T-cell (primary cell): Measurements from ENCODE around the gene CNTNAP4. TPM values are rescaled to one million over a fixed set of nuclear protein-coding genes. Genes with fewer than 3 reads are reported as not detected.

Experiments
- ATAC-seq, 4 experiments: fragments of 200-7000 bp in 3 of 4; fragments of 150-1000 bp in 1 of 4; cut with Tn5 transposase; replicated peaks in 1 of 4; 1 replicate in 3 of 4; 2 replicates in 1 of 4; pipeline ENCODE4 v1.10.0; 2021; ENCODE audit warnings: moderate library complexity in 3 of 4, mild to moderate bottlenecking in 2 of 4, moderate number of reproducible peaks in 1 of 4
- CTCF ChIA-PET, 2 donors: fragments of 300-600 bp; sonication (Branson Sonifier 250); formaldehyde crosslinking; loops; one replicate each; lab custom pipeline; 2022; ENCODE audit warnings: antibody characterized with exemption in 2 of 2; lab: Charles Lee
- POLR2A ChIA-PET, 2 donors: fragments of 300-600 bp; sonication (Branson Sonifier 250); formaldehyde crosslinking; loops; one replicate each; lab custom pipeline; 2022; ENCODE audit warnings: antibody characterized with exemption in 2 of 2; lab: Charles Lee
- DNase-seq, 35 experiments: peaks; one replicate each; pipeline versions ENCODE4 v3.0.0 to v3.0.0-alpha.2; 2013 to 2023
- H3K27ac ChIP-seq: one replicate; pipeline ENCODE4 v1.5.1; 2013; ENCODE audit warnings: low read length
- H3K27me3 ChIP-seq, 2 experiments: replicated peaks in 1 of 2; 1 replicate in 1 of 2; 2 replicates in 1 of 2; pipeline versions ENCODE4 v1.6.1 to v1.7.0; 2013; ENCODE audit warnings: low read length in 1 of 2, mixed read lengths in 1 of 2; ENCODE audit not compliant: control insufficient read depth in 2 of 2, insufficient read depth in 2 of 2; ENCODE audit errors: extremely low read depth in 1 of 2
- H3K36me3 ChIP-seq, 2 donors: 1 replicate in 1 of 2; 2 replicates in 1 of 2; pipeline versions ENCODE4 v1.6.1 to v1.7.0; 2013; ENCODE audit warnings: low read length in 1 of 2; ENCODE audit not compliant: control insufficient read depth in 2 of 2, insufficient read depth in 1 of 2; ENCODE audit errors: extremely low read depth in 1 of 2
- H3K4me1 ChIP-seq, 2 experiments: 1 replicate in 1 of 2; 2 replicates in 1 of 2; pipeline versions ENCODE4 v1.6.1 to v1.7.0; 2013; ENCODE audit warnings: low read length in 2 of 2, mixed read lengths in 1 of 2; ENCODE audit not compliant: insufficient read depth in 2 of 2, control insufficient read depth in 1 of 2; ENCODE audit errors: extremely low read depth in 1 of 2
- H3K4me3 ChIP-seq, 2 donors: 1 replicate in 1 of 2; 2 replicates in 1 of 2; pipeline versions ENCODE4 v1.5.1 to v1.7.0; 2013; ENCODE audit warnings: mild to moderate bottlenecking in 2 of 2, low read length in 1 of 2, moderate library complexity in 1 of 2; ENCODE audit not compliant: control insufficient read depth in 1 of 2; ENCODE audit errors: extremely low read depth in 1 of 2
- H3K9me3 ChIP-seq: 2 replicates; pipeline ENCODE4 v1.7.0; 2013
- H3K27ac Mint-ChIP-seq, 2 donors: one replicate each; pipeline ENCODE4 v1.8.0; 2020 to 2021; ENCODE audit warnings: mild to moderate bottlenecking in 2 of 2, mixed read lengths in 2 of 2
- H3K27me3 Mint-ChIP-seq, 2 donors: one replicate each; pipeline ENCODE4 v1.8.0; 2021 to 2022; ENCODE audit warnings: mixed read lengths in 2 of 2
- H3K36me3 Mint-ChIP-seq: one replicate; pipeline ENCODE4 v1.8.0; 2021; ENCODE audit warnings: mixed read lengths
- H3K4me1 Mint-ChIP-seq, 3 donors: one replicate each; pipeline ENCODE4 v1.8.0; 2020 to 2022; ENCODE audit warnings: mixed read lengths in 3 of 3, mild to moderate bottlenecking in 1 of 3
- H3K4me3 Mint-ChIP-seq, 3 donors: one replicate each; pipeline ENCODE4 v1.8.0; 2020 to 2022; ENCODE audit warnings: mild to moderate bottlenecking in 3 of 3, mixed read lengths in 3 of 3, moderate library complexity in 3 of 3
- H3K9me3 Mint-ChIP-seq, 3 donors: one replicate each; pipeline ENCODE4 v1.8.0; 2020 to 2022; ENCODE audit warnings: mixed read lengths in 3 of 3
- WGBS: methylation state at CpG from one replicate; pipeline ENCODE4 v1.1.5; 2013; ENCODE audit warnings: missing lambda C conversion rate; ENCODE audit not compliant: insufficient coverage; 5-methylcytosine and 5-hydroxymethylcytosine counted together
- total RNA-seq, 35 experiments: library from RNA in 6 of 35; stranded (reverse) in 6 of 35; fragments of 120-200 nt in 1 of 35; gene quantifications; one replicate each; pipeline versions ENCODE4 v1.2.1 to v1.2.4 and lab custom pipeline; 2013 to 2026

The CNTNAP4 gene
- total RNA-seq = not detected
- not detected for total RNA-seq (2013)
- total RNA-seq (lab: John Stamatoyannopoulos, UW) = 0 to 0.06 (median 0) reads per million in 29 experiments

DNA sequence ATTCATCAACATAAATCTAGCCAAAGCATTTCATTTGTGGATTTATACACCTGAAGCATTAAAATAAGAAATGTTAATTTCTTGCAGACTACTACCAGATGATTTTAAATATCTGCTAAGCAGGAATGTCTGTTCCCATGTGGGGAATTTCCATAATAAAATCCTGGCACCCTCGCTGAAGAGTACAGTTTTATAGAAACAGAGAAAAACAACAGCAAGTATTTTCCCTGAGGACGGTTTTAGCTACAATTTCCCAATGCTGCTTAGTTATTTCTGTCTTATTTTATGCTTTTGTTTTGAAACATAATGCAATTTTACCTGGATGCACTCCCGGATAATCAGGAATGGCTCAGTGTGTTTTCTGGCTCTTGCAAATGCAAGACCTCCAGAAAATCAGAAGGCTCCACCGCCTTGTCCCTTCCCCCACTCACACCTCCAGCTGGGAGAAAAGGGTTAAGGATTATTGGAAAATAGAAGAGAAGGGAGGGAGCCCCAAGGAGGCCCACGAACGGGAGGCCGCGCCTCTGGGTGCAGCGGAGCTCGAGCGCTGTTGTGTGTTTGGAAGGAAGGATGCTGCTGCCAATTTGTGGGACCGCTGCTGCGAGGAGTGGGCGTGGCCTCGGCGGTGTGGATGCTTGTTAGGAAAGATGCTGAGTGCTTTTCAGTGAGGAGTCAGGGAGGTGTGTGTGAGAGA lies at the start of gene CNTNAP4:
CNTNAP4 (plus strand) TSS at position 657 of the 694 bp plus-strand sequence. CDS start 262 bp downstream, outside the sequence.
- POLR2A ChIA-PET = no interaction called here
- H3K4me3 Mint-ChIP-seq = no peak within 1 kb of the TSS
- WGBS = 5% methylated on average over 12 of the region's 16 CpGs

DNA sequence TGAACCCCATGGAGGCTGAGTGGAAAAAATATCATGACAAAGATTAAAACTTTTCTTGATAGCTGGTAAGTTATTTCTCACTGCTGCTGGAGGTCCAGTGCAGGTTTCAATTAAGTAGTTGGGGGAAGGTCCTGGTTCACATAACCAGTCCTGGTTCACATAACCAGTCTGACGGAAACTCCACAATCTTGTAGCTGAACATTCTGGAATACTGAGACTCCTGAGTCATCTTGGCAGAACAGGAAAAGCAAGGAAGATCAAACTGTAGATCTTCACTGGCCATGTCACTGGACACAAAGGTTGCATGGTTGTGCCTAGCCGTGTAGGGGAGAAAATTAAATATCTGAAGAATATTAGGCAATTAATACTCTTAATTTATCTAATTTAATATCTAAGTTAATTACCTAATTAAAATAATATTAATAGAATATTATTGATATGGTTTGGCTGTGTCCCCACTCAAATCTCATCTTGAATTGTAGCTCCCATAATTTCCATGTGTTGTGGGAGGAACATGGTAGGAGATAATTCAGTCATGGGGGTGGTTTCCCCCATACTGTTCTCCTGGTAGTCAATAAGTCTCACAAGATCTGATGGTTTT lies 48.6 kb upstream of the CNTNAP4 start:
- H3K27me3 ChIP-seq = no peaks in the 10 kb centered on the region
- POLR2A ChIA-PET = no interaction called here
- Mint-ChIP-seq H3K27me3 (no peaks in the 10 kb centered on the region), H3K4me3 (no peak overlapping the region), H3K9me3 (peaks cover 5 to 13% (median 13%) of the 10 kb centered on the region in 3 donors), H3K36me3 (no peaks in the 10 kb centered on the region), H3K4me1 (no peaks in the 10 kb centered on the region), H3K27ac (no peak overlapping the region)
- ATAC-seq (no peak), DNase-seq (no peak)
- CTCF ChIA-PET = no interaction called here
- H3K4me1 ChIP-seq = no peaks in the 10 kb centered on the region
- H3K36me3 ChIP-seq = no peaks in the 10 kb centered on the region
- 100% methylated on average over 1 of the region's 2 CpGs for WGBS
- no peak overlapping the region for H3K27ac ChIP-seq
- no peak overlapping the region for H3K4me3 ChIP-seq
- no peaks in the 10 kb centered on the region for H3K9me3 ChIP-seq

More for the DNA sequence above, at the start of gene CNTNAP4:
- no peak within 1 kb of the TSS for H3K27ac ChIP-seq
- H3K27me3 ChIP-seq = no peaks in the 10 kb centered on the region
- CTCF ChIA-PET = no interaction called here
- Mint-ChIP-seq H3K9me3 (peaks cover 3 to 13% (median 6%) of the 10 kb centered on the region in 3 donors), H3K4me1 (no peaks in the 10 kb centered on the region), H3K27me3 (peaks cover 1 to 7% of the 10 kb centered on the region in 2 donors), H3K27ac (no peak within 1 kb of the TSS), H3K36me3 (no peaks in the 10 kb centered on the region)
- ATAC-seq = no peak
- no peaks in the 10 kb centered on the region for H3K9me3 ChIP-seq
- no peaks in the 10 kb centered on the region for H3K36me3 ChIP-seq
- H3K4me1 ChIP-seq = no peaks in the 10 kb centered on the region
- DNase-seq = no peak
- H3K4me3 ChIP-seq = no peak within 1 kb of the TSS

DNA sequence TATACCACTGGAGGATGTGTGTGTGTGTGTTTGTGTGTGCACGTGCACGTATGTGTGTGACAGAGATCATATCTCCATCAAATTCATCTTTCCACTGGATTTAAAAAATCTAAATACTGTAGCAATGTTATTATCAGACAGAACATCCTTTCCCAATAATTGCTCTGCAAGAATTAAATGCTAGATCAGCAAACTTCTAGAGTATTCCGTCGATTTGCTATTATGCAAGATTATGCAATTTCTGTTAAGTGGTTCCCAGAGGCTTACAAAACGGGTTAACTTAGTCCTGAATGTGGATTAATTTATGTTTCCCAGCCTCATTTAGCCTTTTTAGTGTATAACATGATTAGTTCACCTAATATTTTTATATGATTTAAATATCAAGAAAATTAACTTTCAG lies 44.5 kb upstream of the CNTNAP4 start:
- Mint-ChIP-seq H3K4me3 (no peak overlapping the region), H3K9me3 (peaks cover 9 to 17% (median 13%) of the 10 kb centered on the region in 3 donors), H3K4me1 (no peaks in the 10 kb centered on the region), H3K27ac (no peak overlapping the region), H3K36me3 (no peaks in the 10 kb centered on the region), H3K27me3 (no peaks in the 10 kb centered on the region)
- H3K27me3 ChIP-seq = no peaks in the 10 kb centered on the region
- no peaks in the 10 kb centered on the region for H3K36me3 ChIP-seq
- H3K9me3 ChIP-seq = no peaks in the 10 kb centered on the region
- H3K4me1 ChIP-seq = no peaks in the 10 kb centered on the region
- no peak overlapping the region for H3K27ac ChIP-seq
- no peak overlapping the region for H3K4me3 ChIP-seq
- CTCF ChIA-PET = no interaction called here
- POLR2A ChIA-PET = no interaction called here
- no peak for ATAC-seq
- no CpG with 5 or more reads among the region's 5 CpGs for WGBS
- no peak for DNase-seq

- no peak overlapping the region for H3K4me3 ChIP-seq
- Mint-ChIP-seq H3K4me1 (no peaks in the 10 kb centered on the region), H3K4me3 (no peak overlapping the region), H3K9me3 (peaks cover 4 to 8% (median 8%) of the 10 kb centered on the region in 3 donors), H3K36me3 (no peaks in the 10 kb centered on the region), H3K27ac (no peak overlapping the region), H3K27me3 (no peaks in the 10 kb centered on the region)
- no peaks in the 10 kb centered on the region for H3K36me3 ChIP-seq
- H3K4me1 ChIP-seq = no peaks in the 10 kb centered on the region
- no peaks in the 10 kb centered on the region for H3K9me3 ChIP-seq
- CTCF ChIA-PET = no interaction called here
- POLR2A ChIA-PET = interaction anchor here in 1 of 2 donors (0.5 kb wide), 1 partner anchor 15 kb away, joined by 3 read pairs; no protein-coding TSS in a partner anchor
- ATAC-seq (no peak), DNase-seq (no peak)
- H3K27ac ChIP-seq = no peak overlapping the region
- 92% methylated on average over 21 of the region's 23 CpGs for WGBS
- H3K27me3 ChIP-seq = no peaks in the 10 kb centered on the region
These were observed 42.2 kb upstream of the CNTNAP4 start for GRCh38 chr16:76235025-76235424.

GRCh38 chr16:76235426-76235825 lies 41.8 kb upstream of the CNTNAP4 start:
- no peak overlapping the region for H3K27ac ChIP-seq
- no peak overlapping the region for H3K4me3 ChIP-seq
- ChIA-PET CTCF (no interaction called here), POLR2A (interaction anchor here in 1 of 2 donors (0.5 kb wide), 1 partner anchor 16 kb away, joined by 3 read pairs; no protein-coding TSS in a partner anchor)
- Mint-ChIP-seq H3K9me3 (peaks cover 4 to 8% (median 8%) of the 10 kb centered on the region in 3 donors), H3K27ac (no peak overlapping the region), H3K36me3 (no peaks in the 10 kb centered on the region), H3K4me1 (no peaks in the 10 kb centered on the region), H3K4me3 (no peak overlapping the region), H3K27me3 (no peaks in the 10 kb centered on the region)
- DNase-seq = no peak
- no peaks in the 10 kb centered on the region for H3K4me1 ChIP-seq
- H3K9me3 ChIP-seq = no peaks in the 10 kb centered on the region
- H3K36me3 ChIP-seq = no peaks in the 10 kb centered on the region
- no peak for ATAC-seq
- H3K27me3 ChIP-seq = no peaks in the 10 kb centered on the region
- 92% methylated on average over 7 of the region's 12 CpGs for WGBS

- Mint-ChIP-seq H3K4me1 (no peaks in the 10 kb centered on the region), H3K4me3 (no peak overlapping the region), H3K9me3 (peaks cover 4 to 5% (median 5%) of the 10 kb centered on the region in 3 donors), H3K36me3 (no peaks in the 10 kb centered on the region), H3K27me3 (no peaks in the 10 kb centered on the region), H3K27ac (no peak overlapping the region)
- WGBS = no CpG with 5 or more reads among the region's 2 CpGs
- ATAC-seq = no peak
- POLR2A ChIA-PET = no interaction called here
- Histone ChIP-seq H3K9me3 (no peaks in the 10 kb centered on the region), H3K4me3 (no peak overlapping the region), H3K27me3 (no peaks in the 10 kb centered on the region), H3K27ac (no peak overlapping the region), H3K36me3 (no peaks in the 10 kb centered on the region), H3K4me1 (no peaks in the 10 kb centered on the region)
- DNase-seq = no peak
- CTCF ChIA-PET = no interaction called here
These were observed 39.7 kb upstream of the CNTNAP4 start for GRCh38 chr16:76237471-76237870.
